GM21723 (cell line): ENCODE measurements around the gene COPS9.

Experiments
- ATAC-seq: cut with Tn5 transposase; IDR thresholded peaks from one replicate; pipeline ENCODE4 v1.9.1; 2021; ENCODE audit warnings: mild to moderate bottlenecking, moderate library complexity; ENCODE audit not compliant: unreplicated experiment

Gene COPS9

DNA sequence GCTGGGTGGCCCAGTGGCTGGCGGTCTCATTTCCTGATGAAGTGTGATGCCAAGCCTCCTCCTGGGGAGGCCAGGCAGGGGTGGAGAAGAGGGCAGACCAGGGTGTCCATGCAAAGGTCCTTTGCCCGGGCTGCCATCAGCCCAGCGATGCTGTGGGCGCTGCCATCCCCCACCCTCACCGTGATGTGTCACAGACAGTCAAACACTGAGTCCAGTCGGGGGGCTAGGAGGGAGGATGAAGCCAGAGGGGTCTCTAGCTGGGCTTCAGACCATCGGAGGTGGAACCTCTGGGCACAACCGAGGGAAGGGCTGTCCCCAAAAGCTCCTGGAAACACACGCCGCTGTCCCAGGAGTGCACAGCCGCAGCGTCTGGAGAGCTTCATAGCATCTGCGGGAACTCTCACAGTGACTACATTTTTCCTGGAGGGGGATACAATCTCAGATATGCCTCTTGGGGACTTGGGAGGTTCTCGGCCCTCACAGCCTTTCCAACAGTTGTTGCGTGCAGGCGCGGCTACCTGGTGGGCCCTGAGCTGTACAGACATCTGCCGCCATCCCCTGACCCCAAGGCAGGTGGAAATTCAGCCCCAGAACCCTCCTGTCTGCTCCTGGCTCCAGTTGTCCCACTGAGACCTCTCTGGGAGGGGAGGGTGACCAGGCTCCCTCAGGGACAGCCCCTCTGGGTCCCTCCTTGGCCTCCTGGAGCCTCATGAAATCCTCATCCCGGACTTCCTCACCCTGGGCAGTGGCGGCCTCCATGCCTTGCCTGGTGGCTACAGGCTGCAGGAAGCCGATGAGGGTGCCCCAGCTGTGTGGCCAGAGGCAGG, 30.9 kb upstream of the COPS9 start:
- ATAC-seq, result no peak

DNA sequence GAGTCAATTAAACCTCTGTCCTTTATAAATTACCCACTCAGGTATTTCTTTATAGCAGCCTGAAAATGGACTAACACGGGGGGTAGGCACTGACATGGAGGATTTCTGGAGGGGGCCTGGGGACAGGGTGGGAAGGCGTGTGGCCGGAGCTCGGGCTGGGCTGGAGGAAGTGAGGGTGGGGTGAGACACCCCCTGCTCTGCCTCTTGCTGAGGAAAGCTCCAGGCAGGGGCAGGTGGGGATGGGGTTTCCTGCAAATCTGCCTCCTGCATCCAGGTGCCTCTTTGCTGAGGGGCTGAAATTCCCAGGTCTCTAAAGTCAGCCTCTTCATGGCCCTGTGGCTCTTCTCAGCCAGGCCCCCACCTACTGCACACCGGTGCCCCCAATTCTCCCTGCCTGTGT, 30.1 kb upstream of the COPS9 start:
- no peak for ATAC-seq

- no peak for ATAC-seq
Observed at GRCh38 chr2:240165661-240166060, 29.6 kb upstream of the COPS9 start.

DNA sequence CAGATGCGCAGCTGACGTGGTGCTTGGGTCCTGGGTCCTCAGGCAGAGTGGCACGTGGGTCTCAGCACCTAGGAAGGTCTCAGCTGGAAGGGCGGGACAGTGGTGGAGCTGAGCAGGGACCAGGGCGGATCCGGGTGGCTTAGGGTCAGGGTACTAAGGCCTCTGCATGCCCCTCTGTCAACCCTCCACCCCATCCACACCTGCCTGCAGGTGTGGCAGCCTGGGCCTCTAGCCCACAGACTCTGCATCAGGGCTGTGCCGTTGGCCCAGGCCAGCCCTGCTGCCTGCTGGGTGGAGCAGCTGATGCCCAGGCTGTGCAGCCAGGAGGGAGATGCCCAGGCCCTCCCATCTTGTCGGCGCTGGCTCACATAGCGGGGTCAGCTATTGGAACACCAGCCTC, 28.9 kb upstream of the COPS9 start:
- ATAC-seq, result no peak

DNA sequence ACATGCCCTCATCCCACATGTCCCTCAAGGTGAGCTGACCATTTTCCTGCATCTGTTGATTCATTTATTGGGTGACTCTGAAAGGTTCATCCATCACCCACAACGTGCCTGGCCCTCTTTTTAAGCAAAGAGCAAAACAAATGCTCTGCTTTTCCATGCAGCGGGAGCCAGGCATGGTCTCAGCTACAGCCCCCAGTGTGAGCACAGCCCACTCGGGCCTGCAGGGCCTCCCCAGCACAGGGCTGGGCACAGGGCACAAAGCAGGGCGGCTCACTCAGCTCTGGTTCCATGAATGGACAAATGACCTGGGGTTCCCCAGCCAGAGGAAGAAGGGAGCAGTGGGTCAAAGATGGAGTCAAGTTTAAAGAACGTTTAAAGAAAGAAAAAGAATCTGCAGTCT, 28.5 kb upstream of the COPS9 start:
- no peak for ATAC-seq

DNA sequence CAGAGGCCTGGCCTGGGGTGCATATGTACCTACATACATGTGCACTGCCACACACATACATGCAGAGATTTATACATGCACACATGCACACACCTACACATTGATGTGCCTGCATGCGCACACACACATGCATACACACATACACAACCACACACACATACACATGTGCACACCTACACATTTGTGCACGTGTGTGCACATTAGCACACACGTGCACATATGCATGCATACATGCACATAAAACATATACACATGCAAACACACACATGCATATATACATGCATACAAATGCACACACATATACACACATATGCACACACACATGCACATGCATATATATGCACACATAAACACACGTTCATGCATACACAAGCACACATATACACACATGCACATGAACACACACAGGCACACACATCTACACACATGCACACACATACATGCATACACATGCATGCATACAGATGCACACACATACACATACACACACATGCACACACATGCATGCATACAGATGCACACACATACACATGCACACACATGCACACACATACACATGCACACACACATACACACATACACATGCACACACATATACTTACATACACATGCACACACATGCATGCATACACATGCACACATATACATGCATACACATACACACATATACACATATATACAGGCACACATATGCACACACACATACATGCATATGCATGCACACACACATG, 27.9 kb upstream of the COPS9 start:
- ATAC-seq, result no peak

GRCh38 chr2:240162939-240163714, 27.0 kb upstream of the COPS9 start:
- ATAC-seq, result no peak

DNA sequence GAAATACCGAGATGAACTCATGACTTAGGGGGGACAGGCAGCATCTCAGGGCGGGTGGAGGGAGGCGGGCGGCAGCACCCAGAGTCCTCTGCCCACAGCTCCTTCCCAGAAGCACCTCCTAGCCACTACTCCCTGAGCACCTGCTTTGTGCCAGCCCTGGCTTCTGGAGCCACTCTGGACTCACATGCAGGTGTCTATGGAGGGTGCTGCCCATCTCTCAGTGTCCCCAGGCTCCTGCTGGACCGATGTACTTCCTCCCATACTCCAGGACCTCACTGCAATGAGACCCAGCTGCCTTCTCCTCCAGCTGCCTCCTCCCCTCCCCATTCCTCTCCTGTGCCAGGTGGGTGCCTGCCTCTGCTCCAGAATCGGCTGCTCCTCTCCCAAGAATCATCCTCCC, 26.4 kb upstream of the COPS9 start:
- ATAC-seq, result no peak

- no peak for ATAC-seq
Observed at GRCh38 chr2:240162032-240162431, 25.9 kb upstream of the COPS9 start.

DNA sequence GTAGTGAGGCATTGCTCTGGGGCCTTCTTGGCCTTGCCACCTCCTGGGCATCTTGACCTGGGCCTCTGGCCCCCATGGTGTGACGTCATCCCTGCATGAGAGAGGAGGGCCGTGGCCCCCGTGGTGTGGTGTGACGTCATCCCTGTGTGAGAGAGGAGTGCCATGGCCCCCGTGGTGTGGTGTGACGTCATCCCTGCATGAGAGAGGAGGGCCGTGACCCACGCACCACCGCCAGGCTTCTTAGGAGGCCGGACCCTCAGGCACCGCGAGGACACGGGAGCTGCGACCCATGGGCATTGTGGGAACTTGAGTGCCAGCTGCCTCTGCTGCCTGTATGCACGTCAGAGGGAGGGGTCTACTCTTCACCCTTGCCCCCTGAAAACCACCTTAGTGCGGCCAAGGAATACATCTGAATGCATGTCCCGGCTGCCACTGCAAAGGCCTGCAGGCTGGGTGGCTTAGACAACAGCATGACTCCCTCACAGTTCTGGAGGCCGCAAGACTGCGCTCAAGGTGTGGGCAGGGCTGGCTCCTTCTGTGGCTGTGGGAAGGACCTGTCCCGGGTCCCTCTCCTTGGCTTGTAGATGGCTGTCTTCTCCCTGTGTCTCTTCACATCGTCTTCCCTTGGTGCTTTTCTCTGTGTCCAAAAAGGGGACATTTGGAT, 25.1 kb upstream of the COPS9 start:
- ATAC-seq, result no peak

DNA sequence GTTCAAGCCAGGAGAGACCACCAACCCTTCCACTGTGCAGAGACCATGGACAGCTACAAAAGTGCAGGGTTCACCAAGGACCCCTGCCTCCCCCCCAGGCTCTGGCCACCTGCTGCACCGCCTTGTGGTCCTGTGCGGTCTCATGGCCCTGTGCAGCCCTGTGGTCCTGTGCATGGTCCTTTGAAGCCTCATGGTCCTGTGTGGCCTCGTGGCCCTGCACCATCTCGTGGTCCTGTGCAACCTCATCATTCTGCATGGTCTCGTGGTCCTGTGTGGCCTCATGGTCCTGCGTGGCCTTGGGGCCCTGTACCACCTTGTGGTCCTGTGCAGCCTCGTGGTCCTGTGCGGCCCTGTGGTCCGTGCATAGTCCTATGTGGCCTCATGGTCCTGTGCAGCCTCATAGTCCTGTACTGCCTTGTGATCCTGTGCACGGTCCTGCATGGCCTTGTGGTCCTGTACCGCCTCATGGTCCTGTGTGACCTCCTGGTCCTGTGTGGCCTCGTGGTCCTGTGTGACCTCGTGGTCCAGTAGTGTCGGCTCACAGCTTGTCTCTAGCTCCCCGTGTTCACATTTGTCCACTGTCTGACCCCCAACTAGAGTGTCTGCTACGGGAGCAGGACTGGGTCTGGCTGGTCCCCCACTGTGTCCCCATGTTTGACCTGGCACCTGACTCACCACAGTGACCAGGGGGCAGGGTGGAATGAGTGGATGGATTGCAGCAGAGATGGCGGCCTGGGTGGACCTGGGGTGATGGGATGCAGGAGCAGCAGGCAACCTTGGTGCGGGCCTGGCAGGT, 24.4 kb upstream of the COPS9 start:
- ATAC-seq, result no peak

- ATAC-seq, result no peak
Observed at GRCh38 chr2:240159251-240159839, 23.2 kb upstream of the COPS9 start.

- ATAC-seq, result no peak
Observed at GRCh38 chr2:240157147-240157470, 21.0 kb upstream of the COPS9 start.

DNA sequence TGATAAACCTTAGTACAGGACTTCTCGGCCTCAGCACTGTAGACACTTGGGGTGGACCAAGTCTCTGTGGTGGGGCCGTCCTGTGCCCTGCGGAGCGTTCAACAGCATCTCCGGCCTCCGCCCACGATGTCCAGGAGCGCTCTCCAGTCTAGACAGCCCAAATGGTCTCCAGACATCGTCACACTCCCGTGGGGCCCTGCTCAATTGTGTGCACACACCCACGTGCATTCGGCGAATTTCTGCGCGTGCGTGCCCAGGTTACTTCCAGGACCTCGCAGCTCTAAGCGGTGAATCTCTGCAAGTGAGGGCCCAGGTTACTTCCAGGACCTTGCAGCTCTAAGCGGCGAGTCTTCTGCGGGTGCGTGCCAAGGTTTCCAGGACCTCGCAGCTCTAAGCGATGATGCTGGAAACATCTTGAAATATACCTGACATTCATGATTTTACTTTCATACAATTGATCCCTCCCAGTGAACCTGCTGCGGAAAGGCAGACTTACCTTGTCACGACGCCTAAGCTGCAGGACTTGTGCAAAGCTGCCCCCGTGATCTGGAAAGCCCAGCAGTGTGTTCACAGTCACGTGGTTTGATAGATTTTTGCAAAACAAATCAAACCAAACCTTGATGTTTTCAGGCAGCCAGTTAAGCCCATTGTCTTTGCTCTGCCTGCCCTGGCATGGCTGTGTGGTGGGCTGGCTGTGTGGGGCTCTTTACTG, 20.5 kb upstream of the COPS9 start:
- ATAC-seq, result no peak

DNA sequence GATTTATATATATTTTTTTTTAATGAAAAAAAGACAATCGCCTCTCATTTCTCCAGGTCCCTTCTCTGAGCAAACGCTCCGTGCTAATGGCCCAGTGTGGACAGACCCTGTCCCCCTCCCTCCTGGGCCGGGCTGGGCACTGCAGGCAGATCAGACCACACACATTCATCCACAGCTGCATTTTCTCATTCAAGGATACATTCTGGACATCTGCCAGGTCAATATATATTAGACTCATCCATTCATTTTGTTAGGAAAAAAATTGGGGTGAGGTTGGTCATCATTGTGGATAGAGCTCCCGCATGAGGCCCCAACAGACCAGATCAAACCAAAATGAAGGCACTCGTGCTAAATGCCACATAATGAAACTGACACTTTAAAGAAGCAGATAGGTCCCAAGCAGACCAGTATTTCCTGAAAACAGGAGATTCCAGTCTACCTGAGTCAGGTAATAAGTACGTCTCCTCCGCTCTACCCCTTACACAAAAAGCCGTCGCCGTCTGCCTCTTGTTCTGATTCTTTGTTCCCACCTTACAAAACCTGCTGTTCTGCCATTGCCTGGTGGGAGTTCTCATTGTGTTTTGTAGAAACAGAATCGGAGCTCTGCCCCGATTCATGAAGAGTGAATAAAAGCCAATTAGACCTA, 19.8 kb upstream of the COPS9 start:
- ATAC-seq, result no peak

DNA sequence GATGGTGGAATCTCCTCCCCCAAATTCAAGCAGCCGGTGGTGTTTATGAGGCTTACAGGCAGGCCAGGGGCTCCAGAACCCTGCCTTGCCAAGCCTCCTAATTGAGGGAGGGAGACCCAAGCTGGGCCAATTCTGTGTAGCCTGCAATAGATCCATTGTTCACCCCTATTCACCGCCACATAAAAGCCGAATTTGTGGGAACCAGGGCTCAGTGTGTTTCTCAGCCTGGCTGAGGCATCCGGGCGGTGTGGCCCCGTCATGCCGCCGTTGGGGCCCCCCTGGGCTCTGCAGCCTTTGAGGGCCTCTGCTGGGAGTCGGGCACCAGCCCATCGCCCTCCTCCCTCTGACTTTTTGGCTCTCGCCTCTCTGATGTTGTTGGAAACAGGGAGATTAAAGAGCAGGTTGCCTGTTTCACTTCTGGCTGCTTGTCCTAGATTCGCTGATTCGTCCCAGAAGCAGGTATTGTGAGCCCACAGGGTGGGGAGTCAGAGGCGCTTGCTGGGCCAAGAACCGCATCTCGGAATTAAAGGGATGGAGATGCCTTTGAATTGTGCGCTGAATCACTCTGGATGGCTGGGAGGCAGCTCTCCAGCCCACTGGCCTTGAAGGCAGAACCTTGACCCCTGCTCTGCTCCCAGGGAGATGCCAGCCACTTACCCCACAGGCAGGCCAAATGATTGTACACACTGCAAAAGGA, 19.1 kb upstream of the COPS9 start:
- no peak for ATAC-seq

- no peak for ATAC-seq
Observed at GRCh38 chr2:240154606-240155005, 18.5 kb upstream of the COPS9 start.

- ATAC-seq, result no peak
Observed at GRCh38 chr2:240153418-240153817, 17.3 kb upstream of the COPS9 start.
